ENCODE data around the gene MAP1S.

Gene MAP1S

GRCh38 chr19:17718947-17719711 is at the start of gene MAP1S:
Gene MAP1S (plus strand): TSS chr19:17719480. CDS start chr19:17719503, 23 bp downstream.
- peak; percentile 50 for DNase-seq (ENCODE audit: low read depth, low spot score)

- DNase-seq (ENCODE audit: low read depth, low spot score), result no peak
Measured at GRCh38 chr19:17671906-17672305, 47.4 kb upstream of the MAP1S start.

DNA sequence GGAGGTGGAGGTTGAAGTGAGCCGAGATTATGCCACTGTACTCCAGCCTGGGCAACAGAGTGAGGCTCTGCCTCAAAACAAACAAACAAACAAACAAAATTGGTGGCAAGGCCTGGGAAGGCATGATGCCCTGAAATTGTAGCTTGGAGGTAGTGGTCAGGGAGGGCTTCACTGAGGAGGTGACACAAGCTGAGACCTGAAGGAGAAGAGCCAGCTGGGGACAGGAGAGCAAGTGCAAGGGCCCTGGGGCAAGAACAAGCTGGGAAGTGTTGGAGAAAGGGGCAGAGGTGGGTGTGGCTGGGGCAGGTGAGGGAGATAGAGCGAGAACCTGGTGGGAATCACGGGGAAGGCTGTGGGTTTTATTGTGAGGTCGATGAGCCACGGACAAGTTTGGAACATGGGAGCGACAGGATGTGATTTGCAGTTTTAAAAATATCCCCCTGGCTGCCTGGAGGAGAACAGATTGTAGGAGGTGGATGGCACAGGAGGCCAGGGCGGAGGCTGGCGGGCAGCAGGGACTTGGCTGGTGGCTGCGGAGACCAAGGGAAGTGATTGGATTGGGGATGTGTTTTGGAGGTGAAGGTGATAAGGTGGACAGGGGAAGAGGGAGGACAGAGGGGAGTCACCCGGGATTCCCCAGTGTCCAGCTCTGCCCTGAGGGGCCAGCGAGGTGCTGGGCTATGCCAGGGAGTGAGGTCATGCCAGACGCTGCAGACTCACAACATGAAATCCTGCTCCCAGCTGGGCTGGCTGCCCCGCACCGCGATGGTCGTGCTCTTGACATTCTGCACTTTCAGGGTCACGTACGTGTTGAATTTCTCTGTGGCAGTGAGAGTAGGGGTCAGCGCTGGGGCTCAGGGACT is 45.1 kb upstream of the MAP1S start:
- DNase-seq (ENCODE audit: low read depth, low spot score), result no peak

DNA sequence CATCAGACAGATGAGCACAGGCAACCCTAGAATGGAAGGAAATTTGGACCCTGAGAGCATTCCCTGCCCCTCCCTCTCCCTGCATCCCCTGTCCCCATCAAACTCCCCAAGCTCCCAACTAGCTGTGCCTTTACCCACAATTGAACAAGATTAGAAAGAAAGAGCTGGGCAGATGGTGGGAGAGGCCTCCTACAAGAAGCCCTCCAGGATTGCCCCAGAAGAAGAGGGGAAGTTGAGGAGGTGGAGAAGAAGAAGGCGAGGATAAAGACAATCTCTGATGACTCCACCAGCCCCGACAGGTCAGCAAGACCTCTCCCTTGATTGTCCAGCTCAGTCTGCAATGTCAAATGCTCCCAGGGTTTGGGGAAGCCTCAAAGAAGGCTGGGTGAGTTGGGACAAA is 43.0 kb upstream of the MAP1S start:
- DNase-seq (ENCODE audit: low read depth, low spot score), result no peak

DNA sequence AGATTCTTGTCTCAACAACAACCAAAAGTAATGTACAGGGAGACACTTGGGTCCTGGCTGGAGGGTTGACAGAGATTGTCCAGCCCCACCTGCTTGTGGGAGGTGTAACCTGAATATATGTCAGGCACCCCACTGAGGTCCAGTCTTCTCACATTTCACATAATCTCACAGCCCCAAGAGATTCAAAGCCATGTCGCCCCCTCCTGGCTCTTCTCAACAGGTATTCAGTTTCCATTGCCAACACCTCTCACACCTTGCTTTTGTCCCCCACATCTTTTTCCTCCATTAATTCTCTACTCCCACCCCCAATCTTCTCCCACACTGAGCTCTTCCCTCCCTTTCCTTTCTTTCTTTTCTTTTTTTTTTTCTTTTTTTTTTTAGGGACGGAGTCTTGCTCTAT is 42.3 kb upstream of the MAP1S start:
- DNase-seq (ENCODE audit: low read depth, low spot score), result no peak

DNA sequence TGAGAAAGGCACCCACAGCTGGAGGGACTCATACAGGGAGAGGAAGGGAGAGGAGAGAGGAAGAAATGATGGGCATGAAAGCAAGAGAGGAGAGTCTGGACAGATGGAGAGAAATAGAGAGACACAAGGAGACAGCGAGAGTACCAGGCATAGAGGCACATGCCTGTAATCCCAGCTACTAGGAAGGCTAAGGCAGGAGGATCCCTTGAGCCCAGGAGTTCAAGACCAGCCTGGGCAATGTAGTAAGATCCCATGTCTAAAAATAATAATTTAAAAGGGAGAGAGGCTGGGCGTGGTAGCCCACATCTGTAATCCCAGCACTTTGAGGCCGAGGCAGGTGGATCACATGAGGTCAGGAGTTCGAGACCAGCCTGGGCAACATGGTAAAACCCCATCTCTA is 40.4 kb upstream of the MAP1S start:
- no peak for DNase-seq (ENCODE audit: low read depth, low spot score)

GRCh38 chr19:17679526-17680229 is 39.6 kb upstream of the MAP1S start:
- no peak for DNase-seq (ENCODE audit: low read depth, low spot score)

DNA sequence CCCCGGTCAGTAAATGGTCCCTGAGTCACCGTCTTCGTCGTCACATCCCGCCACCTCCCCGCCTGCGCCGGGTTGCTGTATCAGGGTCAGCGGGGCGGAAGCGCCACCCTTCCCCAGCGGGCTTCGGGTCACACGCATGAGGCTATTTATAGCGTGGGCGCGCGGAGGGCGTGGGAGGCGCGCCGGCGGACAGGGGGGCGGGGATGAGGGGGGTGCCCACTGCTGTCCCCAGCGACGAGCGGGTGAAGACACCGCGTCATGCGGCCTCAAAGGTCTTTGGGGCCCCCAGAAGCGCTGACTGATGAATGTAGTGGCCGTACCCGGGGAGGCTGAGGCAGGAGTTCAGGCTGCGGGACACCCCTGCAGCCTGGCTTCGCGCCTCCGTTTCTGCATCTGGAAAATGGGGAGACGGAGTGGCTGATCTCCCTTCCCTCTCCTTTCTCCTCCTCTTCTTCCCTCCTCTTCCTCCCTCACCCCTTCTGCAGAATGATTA is 39.0 kb upstream of the MAP1S start:
- DNase-seq (ENCODE audit: low read depth, low spot score), result no peak

- no peak for DNase-seq (ENCODE audit: low read depth, low spot score)
Measured at GRCh38 chr19:17681505-17682125, 37.7 kb upstream of the MAP1S start.

- DNase-seq (ENCODE audit: low read depth, low spot score), result no peak
Measured at GRCh38 chr19:17682273-17682672, 37.0 kb upstream of the MAP1S start.

GRCh38 chr19:17683078-17683477 is 36.2 kb upstream of the MAP1S start:
- no peak for DNase-seq (ENCODE audit: low read depth, low spot score)

GRCh38 chr19:17684256-17684655 is 35.0 kb upstream of the MAP1S start:
- no peak for DNase-seq (ENCODE audit: low read depth, low spot score)

GRCh38 chr19:17685451-17686022 is 33.7 kb upstream of the MAP1S start:
- DNase-seq (ENCODE audit: low read depth, low spot score), result no peak

GRCh38 chr19:17686023-17686521 is 33.2 kb upstream of the MAP1S start:
- DNase-seq (ENCODE audit: low read depth, low spot score), result no peak

DNA sequence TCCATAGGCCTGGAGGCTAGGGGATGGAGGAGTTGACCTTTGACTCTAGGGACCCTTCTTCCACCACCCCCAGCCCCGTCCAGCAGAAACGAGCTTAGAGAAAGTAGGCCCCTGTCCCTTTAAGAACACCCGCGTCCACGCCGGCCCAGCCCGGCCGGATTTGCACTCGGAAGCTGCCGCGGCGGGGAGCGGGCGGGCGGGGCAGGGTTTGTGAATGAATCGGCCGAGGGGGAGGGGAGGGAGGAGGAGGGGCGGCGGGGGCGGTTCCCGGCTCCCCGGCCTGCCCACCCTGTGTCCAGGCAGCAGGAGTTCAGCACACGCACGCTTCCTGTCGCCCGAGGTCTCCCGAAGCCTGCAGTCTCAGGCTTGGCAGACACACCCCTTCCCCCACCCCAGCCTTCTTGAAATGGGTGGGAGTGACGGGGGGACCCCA is 32.7 kb upstream of the MAP1S start:
- no peak for DNase-seq (ENCODE audit: low read depth, low spot score)

DNA sequence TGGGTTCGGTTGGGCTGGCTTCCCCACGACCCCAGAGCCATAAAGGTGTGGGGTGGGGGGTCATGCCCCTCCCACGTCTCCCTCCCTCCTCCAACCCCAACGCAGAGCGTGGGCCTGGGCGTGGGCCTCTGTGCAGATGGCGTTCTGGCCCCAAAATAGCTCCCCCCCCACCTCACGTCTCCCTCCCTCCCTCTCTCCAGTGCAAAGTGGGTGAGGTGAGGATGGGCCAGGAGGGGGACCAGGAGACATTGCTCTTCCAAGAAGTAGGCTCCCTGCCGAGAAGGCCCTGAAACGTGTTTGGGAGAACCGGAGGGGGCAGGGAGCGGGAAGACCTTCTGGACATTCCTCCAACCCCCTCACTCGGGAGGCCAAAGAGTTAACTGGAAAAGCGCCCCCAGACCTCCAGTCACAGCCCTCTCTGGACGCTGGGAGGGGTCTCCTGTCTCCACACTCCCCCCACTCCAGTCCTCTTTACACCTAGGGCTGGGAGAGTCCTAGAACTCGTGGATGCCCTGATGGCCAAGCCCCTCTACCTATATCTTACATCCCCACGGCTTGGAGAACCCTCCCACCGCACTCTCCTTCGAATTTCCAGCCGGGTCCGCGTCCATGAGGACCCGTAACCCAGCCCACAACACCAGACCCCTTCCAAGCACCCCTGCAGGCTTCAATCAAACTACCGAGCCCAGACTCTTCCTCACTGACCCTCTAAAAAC is 32.0 kb upstream of the MAP1S start:
- no peak for DNase-seq (ENCODE audit: low read depth, low spot score)

GRCh38 chr19:17687857-17688784 is 31.2 kb upstream of the MAP1S start, which contains the start of gene UNC13A:
Gene UNC13A (minus strand): TSS chr19:17688354. CDS start chr19:17688199, 155 bp downstream.
- DNase-seq (ENCODE audit: low read depth, low spot score), result no peak

DNA sequence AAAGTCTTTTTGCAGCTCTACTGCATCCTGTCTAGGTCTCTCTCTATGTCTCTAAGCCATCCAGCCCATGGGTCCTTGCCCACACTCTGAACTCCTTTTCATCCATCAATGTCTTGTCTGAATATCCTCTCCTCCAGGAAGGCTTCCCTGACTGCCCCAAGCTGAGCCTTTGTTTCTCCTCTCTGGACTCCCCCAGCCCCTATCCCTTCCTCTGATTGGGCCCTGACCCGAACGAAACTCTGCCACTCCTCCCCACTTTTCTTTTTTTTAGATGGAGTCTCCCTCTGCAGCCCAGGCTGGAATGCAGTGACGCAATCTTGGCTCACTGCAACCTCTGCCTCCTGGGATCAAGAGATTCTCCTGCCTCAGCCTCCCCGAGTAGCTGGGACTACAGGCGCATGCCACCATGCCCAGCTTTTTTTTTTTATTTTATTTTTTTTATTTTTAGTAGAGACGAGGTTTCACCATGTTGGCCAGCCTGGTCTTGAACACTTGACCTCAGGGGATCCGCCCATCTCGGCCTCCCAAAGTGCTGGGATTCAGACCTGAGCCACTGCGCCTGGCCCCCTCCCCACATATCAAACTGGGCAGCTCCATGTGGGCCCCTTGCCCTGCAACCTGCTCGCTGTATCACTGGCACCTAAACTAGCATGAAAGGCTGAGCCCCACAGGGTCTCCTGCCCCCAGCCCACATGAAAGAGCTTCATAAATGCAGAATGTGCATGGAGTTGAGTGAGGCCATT is 30.3 kb upstream of the MAP1S start:
- no peak for DNase-seq (ENCODE audit: low read depth, low spot score)
